HepG2 (cell line): ENCODE measurements around the gene PALM3. TPM values are rescaled to one million over a fixed set of nuclear protein-coding genes. Genes with fewer than 3 reads are reported as not detected.
A peak's percentile ranks its signal among the peaks of the same experiment; 100 is the strongest.

Experiments used
- ATAC-seq: fragments of 200-7000 bp; cut with Tn5 transposase; 3 replicates; pipeline ENCODE4 v1.9.1; 2020; ENCODE audit warnings: mild to moderate bottlenecking, moderate library complexity
- BruUV-seq: library from RNA; stranded (reverse); fragments of 400-500 nt; replicated peaks from 2 replicates; lab custom pipeline; 2021; lab: Mats Ljungman, UMichigan
- CTCF ChIA-PET: fragments of 300-600 bp; formaldehyde crosslinking; extraction: SDS; loops from one replicate; lab custom pipeline; 2021; ENCODE audit warnings: low total read pairs, inconsistent platforms, low intra/inter-chr PET ratio; lab: Yijun Ruan, JAX
- POLR2A ChIA-PET: fragments of 350-600 bp; sonication (Branson Sonifier 250); formaldehyde crosslinking; loops from one replicate; lab custom pipeline; 2020; ENCODE audit warnings: antibody characterized with exemption, inconsistent platforms; lab: Yijun Ruan, JAX
- DNase-seq: peaks from one replicate; pipeline ENCODE4 v3.0.0-alpha.2; 2015; ENCODE audit warnings: low spot score
- FAIRE-seq: peaks from 3 replicates; lab custom pipeline; 2011; peaks lifted over from hg19 to GRCh38; lab: Jason Lieb, UNC
- H2AFZ ChIP-seq: one replicate; pipeline ENCODE4 v1.6.1; 2011; ENCODE audit warnings: low read length, inconsistent platforms
- H3K27ac ChIP-seq: fragments of 300-600 bp; 3 replicates; pipeline ENCODE4 v1.8.0; 2011; ENCODE audit warnings: mixed run types, mild to moderate bottlenecking, mixed read lengths, low read length, inconsistent platforms; ENCODE audit not compliant: insufficient read depth; ENCODE audit errors: extremely low read length
- H3K27me3 ChIP-seq, 2 experiments: fragments of 200-600 bp in 1 of 2; 2 replicates in 1 of 2; 3 replicates in 1 of 2; pipeline versions ENCODE4 v1.6.0 to v1.8.0; 2011; ENCODE audit warnings: low read length in 2 of 2, mild to moderate bottlenecking in 2 of 2, moderate library complexity in 2 of 2, inconsistent platforms in 1 of 2; ENCODE audit not compliant: insufficient read depth in 2 of 2, control insufficient read depth in 1 of 2
- H3K36me3 ChIP-seq, 2 experiments: fragments of 200-600 bp in 1 of 2; replicated peaks in 1 of 2; 2 replicates in 1 of 2; 3 replicates in 1 of 2; pipeline versions ENCODE4 v1.5.1 to v1.8.0; 2011; ENCODE audit warnings: low read length in 2 of 2, inconsistent platforms in 1 of 2; ENCODE audit not compliant: insufficient read depth in 2 of 2, control insufficient read depth in 1 of 2
- H3K4me1 ChIP-seq: 2 replicates; pipeline ENCODE4 v1.5.1; 2012; ENCODE audit warnings: low read length, inconsistent platforms; ENCODE audit not compliant: insufficient read depth
- H3K4me2 ChIP-seq: 2 replicates; pipeline ENCODE4 v1.6.0; 2011; ENCODE audit warnings: low read depth, low read length, inconsistent platforms
- H3K4me3 ChIP-seq, 3 experiments: fragments of 200-600 bp in 1 of 3; sonication (generic), shearing (Covaris generic) in 1 of 3; replicated peaks in 1 of 3; 2 replicates each; pipeline ENCODE4 v1.5.1; 2011 to 2016; ENCODE audit warnings: low read length in 3 of 3, inconsistent platforms in 2 of 3, low read depth in 2 of 3, mild to moderate bottlenecking in 2 of 3, control low read depth in 1 of 3, mixed read lengths in 1 of 3; ENCODE audit not compliant: insufficient read depth in 1 of 3
- H3K79me2 ChIP-seq: one replicate; pipeline ENCODE4 v1.6.1; 2011; ENCODE audit warnings: low read length, inconsistent platforms; ENCODE audit not compliant: insufficient read depth
- H3K9ac ChIP-seq: 2 replicates; pipeline ENCODE4 v1.6.0; 2011; ENCODE audit warnings: mild to moderate bottlenecking, low read depth, low read length, inconsistent platforms; ENCODE audit not compliant: insufficient read depth
- H3K9me3 ChIP-seq: 2 replicates; pipeline ENCODE4 v1.5.1; 2012; ENCODE audit warnings: mild to moderate bottlenecking, low read length
- H4K20me1 ChIP-seq: 2 replicates; pipeline ENCODE4 v1.6.0; 2011; ENCODE audit warnings: inconsistent platforms, mild to moderate bottlenecking, low read length, moderate library complexity; ENCODE audit not compliant: insufficient read depth
- FOSL1 ChIP-seq: sonication (generic); formaldehyde crosslinking; IDR thresholded peaks from 2 replicates; pipeline ENCODE4 v1.9.0; 2021; ENCODE audit warnings: missing genetic modification reagents, borderline replicate concordance
- GZF1 ChIP-seq: sonication (generic); formaldehyde crosslinking; IDR thresholded peaks from 2 replicates; pipeline ENCODE4 v1.5.1; 2020; ENCODE audit warnings: mild to moderate bottlenecking, missing genetic modification reagents
- JUNB ChIP-seq: sonication (generic); formaldehyde crosslinking; IDR thresholded peaks from 2 replicates; pipeline ENCODE4 v1.8.0; 2022; ENCODE audit warnings: missing genetic modification reagents, mild to moderate bottlenecking, borderline replicate concordance
- PPARG ChIP-seq: conservative IDR thresholded peaks from 2 replicates; pipeline ENCODE4 v1.6.1; 2016; ENCODE audit warnings: missing biosample characterization, missing genetic modification reagents
- TBX3 ChIP-seq: fragments of 450-650 bp; IDR thresholded peaks from 2 replicates; pipeline ENCODE4 v1.6.1; 2017; ENCODE audit warnings: antibody characterized with exemption, mild to moderate bottlenecking, inconsistent platforms, borderline replicate concordance
- ZFP36L1 ChIP-seq: sonication (generic); formaldehyde crosslinking; IDR thresholded peaks from 2 replicates; pipeline ENCODE4 v1.8.0; 2022; ENCODE audit warnings: mild to moderate bottlenecking, missing genetic modification reagents, moderate library complexity
- ZFP36L2 ChIP-seq: sonication (generic); formaldehyde crosslinking; IDR thresholded peaks from 2 replicates; pipeline ENCODE4 v1.4.0; 2020; ENCODE audit warnings: missing genetic modification reagents
- ZNF20 ChIP-seq: sonication (generic); formaldehyde crosslinking; IDR thresholded peaks from 2 replicates; pipeline ENCODE4 v1.4.0; 2020; ENCODE audit warnings: mild to moderate bottlenecking, moderate library complexity, missing genetic modification reagents
- WGBS: methylation state at CpG from one replicate; pipeline ENCODE4 v1.1.6; 2017; ENCODE audit warnings: low lambda C conversion rate; 5-methylcytosine and 5-hydroxymethylcytosine counted together
- in situ Hi-C: cut with HindIII; loops from 2 replicates; pipeline ENCODE4 v1.10.0; 2017; ENCODE audit warnings: low pct_unique_long_range_greater_than_20kb; ENCODE audit not compliant: extremely low pct_ligation_motif_present
- intact Hi-C: fragments of 100-400 bp; cut with micrococcal nuclease; formaldehyde crosslinking; loops from one replicate; pipeline ENCODE4 v1.10.0; 2022; ENCODE audit not compliant: unreplicated experiment
- polyA plus RNA-seq, 8 experiments: library from polyadenylated mRNA; depleted of rRNA in 3 of 8; stranded (reverse) in 7 of 8; unstranded in 1 of 8; fragments of >200 nt; fragmentation: Illumina TruSeq in 4 of 8; extraction: Trizol in 4 of 8; gene quantifications; 2 replicates each; pipeline versions ENCODE4 v1.2.1 to v1.2.3, GENCODE V29; 2011 to 2016; ENCODE audit warnings: low read depth in 4 of 8, missing spikeins in 1 of 8, mixed read lengths in 1 of 8; ENCODE audit not compliant: insufficient read depth in 1 of 8
- total RNA-seq, 5 experiments: library from RNA; depleted of rRNA; stranded (reverse); fragments of >200 nt; fragmentation: Illumina TruSeq; extraction: Trizol; gene quantifications; 2 replicates each; pipeline ENCODE4 v1.2.3, GENCODE V29; 2016; ENCODE audit warnings: low read depth in 1 of 5
- TF ChIP-seq, protein P1 (sequence below): sonication (generic); formaldehyde crosslinking; IDR thresholded peaks from 2 replicates; pipeline ENCODE4 v1.5.0; 2020; ENCODE audit warnings: missing genetic modification reagents, mild to moderate bottlenecking, borderline replicate concordance
- TF ChIP-seq, protein P2 (sequence below): sonication (generic); formaldehyde crosslinking; IDR thresholded peaks from 2 replicates; pipeline ENCODE4 v1.5.0; 2020; ENCODE audit warnings: missing genetic modification reagents
- TF ChIP-seq, protein P3 (sequence below): sonication (generic); formaldehyde crosslinking; IDR thresholded peaks from 2 replicates; pipeline ENCODE4 v1.5.0; 2020; ENCODE audit warnings: missing genetic modification reagents
- TF ChIP-seq, protein P4 (sequence below): sonication (generic); formaldehyde crosslinking; IDR thresholded peaks from 2 replicates; pipeline ENCODE4 v1.5.1; 2020; ENCODE audit warnings: mild to moderate bottlenecking, moderate library complexity, missing genetic modification reagents

Gene PALM3
- total and polyA plus RNA-seq, 2 of the 13 experiments (the other 11 are each of a cell fraction or from before 2014, with no cell fraction given), result 0.79 to 2.4 TPM

DNA sequence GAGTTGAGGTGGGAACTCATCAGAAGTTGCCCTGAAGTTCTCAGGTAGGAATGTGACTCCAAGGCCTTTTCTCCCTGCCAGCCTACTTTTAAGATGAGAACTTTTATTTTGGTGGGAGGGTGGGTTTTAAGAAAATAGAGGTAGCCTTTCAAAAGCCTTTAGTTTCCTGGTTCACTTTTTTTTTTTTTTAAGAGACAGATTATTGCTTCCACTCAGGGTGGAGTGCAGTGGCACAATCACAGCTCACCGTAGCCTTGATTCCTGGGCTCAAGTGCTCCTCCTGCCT is 20.7 kb upstream of the PALM3 start:
- DNase-seq (no peak), FAIRE-seq (no peak), ATAC-seq (no peak)
- in situ Hi-C loops, result no loop called here
- no TSS peak for BruUV-seq
- ChIA-PET POLR2A (interaction anchor here (1.6 to 3.4 kb wide), 2 partner anchors 35 to 54 kb away, joined by 8 to 9 read pairs; partner anchors contain the start of genes ASF1B and PRKACA), CTCF (no interaction called here)
- H3K36me3 ChIP-seq, result 0 out of 5 replicates have a peak, but pooled peaks cover 0 to 3% of the 10 kb centered on the region in 2 experiments
- H4K20me1 ChIP-seq, result no peaks in the 10 kb centered on the region
- TF ChIP-seq PPARG (CRISPR knock-in tag) (no peak), GZF1 (CRISPR knock-in tag) (no peak), ZFP36L2 (no peak), ZFP36L1 (CRISPR knock-in tag) (no peak), TBX3 (no peak), ZNF20 (no peak), FOSL1 (CRISPR knock-in tag) (no peak), JUNB (CRISPR knock-in tag) (no peak)
- TF ChIP-seq, protein P1, sequence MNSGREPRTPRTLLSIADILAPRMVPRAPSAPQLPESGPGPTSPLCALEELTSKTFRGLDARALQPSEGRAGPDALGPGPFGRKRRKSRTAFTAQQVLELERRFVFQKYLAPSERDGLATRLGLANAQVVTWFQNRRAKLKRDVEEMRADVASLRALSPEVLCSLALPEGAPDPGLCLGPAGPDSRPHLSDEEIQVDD, result no peak
- TF ChIP-seq, protein P2, sequence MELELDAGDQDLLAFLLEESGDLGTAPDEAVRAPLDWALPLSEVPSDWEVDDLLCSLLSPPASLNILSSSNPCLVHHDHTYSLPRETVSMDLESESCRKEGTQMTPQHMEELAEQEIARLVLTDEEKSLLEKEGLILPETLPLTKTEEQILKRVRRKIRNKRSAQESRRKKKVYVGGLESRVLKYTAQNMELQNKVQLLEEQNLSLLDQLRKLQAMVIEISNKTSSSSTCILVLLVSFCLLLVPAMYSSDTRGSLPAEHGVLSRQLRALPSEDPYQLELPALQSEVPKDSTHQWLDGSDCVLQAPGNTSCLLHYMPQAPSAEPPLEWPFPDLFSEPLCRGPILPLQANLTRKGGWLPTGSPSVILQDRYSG, result no peak
- TF ChIP-seq, protein P3, sequence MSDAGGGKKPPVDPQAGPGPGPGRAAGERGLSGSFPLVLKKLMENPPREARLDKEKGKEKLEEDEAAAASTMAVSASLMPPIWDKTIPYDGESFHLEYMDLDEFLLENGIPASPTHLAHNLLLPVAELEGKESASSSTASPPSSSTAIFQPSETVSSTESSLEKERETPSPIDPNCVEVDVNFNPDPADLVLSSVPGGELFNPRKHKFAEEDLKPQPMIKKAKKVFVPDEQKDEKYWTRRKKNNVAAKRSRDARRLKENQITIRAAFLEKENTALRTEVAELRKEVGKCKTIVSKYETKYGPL (CRISPR knock-in tag), result no peak
- TF ChIP-seq, protein P4, sequence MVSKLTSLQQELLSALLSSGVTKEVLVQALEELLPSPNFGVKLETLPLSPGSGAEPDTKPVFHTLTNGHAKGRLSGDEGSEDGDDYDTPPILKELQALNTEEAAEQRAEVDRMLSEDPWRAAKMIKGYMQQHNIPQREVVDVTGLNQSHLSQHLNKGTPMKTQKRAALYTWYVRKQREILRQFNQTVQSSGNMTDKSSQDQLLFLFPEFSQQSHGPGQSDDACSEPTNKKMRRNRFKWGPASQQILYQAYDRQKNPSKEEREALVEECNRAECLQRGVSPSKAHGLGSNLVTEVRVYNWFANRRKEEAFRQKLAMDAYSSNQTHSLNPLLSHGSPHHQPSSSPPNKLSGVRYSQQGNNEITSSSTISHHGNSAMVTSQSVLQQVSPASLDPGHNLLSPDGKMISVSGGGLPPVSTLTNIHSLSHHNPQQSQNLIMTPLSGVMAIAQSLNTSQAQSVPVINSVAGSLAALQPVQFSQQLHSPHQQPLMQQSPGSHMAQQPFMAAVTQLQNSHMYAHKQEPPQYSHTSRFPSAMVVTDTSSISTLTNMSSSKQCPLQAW (CRISPR knock-in tag), result no peak
- peaks cover 5% of the 10 kb centered on the region for H3K79me2 ChIP-seq
- H3K27me3 ChIP-seq, result no peaks in the 10 kb centered on the region; a peak in 1 of 5 replicates
- 0% methylated on average over 1 of the region's 1 CpG for WGBS
- intact Hi-C loops, result loop anchor here (5.0 kb wide), 1 partner anchor 35 kb away; the partner anchor contains the start of gene PRKACA
- H2AFZ ChIP-seq, result no peak overlapping the region
- H3K4me2 ChIP-seq, result peak overlapping the region; percentile 95
- H3K9me3 ChIP-seq, result no peaks in the 10 kb centered on the region
- peak overlapping the region; percentile 92; the same call in 1 of the 2 replicates for H3K9ac ChIP-seq
- H3K27ac ChIP-seq, result no peak overlapping the region
- peaks cover 44% of the 10 kb centered on the region for H3K4me1 ChIP-seq
- peak overlapping the region in 2 of 3 experiments; percentile 87 to 95; a peak in 4 of 6 replicates for H3K4me3 ChIP-seq
